T47D (cell line): ENCODE data around the gene PSMA7.

Experiments
- DNase-seq, 2 experiments: peaks; one replicate each; pipeline versions ENCODE4 v3.0.0 to v3.0.0-alpha.2; 2011 to 2012; ENCODE audit warnings: low read depth in 1 of 2, low spot score in 1 of 2
- JUND ChIP-seq: IDR thresholded peaks from 2 replicates; pipeline ENCODE4 v1.6.1; 2012; ENCODE audit warnings: low read depth
- in situ Hi-C: cut with HindIII; loops from 2 replicates; pipeline ENCODE4 v1.10.0; 2016; ENCODE audit warnings: low sequenced_read_pairs, low pct_unique_long_range_greater_than_20kb

Gene PSMA7

GRCh38 chr20:62136283-62137091, 6.7 kb downstream of the PSMA7 start:
- DNase-seq, result peak; percentile 67 to 83
- in situ Hi-C loops, result no loop called here
- TF ChIP-seq JUND, result no peak

GRCh38 chr20:62135573-62136266, 7.5 kb downstream of the PSMA7 start:
- in situ Hi-C loops, result no loop called here

GRCh38 chr20:62134735-62135231, 8.4 kb downstream of the PSMA7 start:
- in situ Hi-C loops, result no loop called here
- DNase-seq, result no peak
- TF ChIP-seq JUND, result no peak

More at GRCh38 chr20:62135573-62136266, 7.5 kb downstream of the PSMA7 start:
- no peak for DNase-seq
- TF ChIP-seq JUND, result no peak

DNA sequence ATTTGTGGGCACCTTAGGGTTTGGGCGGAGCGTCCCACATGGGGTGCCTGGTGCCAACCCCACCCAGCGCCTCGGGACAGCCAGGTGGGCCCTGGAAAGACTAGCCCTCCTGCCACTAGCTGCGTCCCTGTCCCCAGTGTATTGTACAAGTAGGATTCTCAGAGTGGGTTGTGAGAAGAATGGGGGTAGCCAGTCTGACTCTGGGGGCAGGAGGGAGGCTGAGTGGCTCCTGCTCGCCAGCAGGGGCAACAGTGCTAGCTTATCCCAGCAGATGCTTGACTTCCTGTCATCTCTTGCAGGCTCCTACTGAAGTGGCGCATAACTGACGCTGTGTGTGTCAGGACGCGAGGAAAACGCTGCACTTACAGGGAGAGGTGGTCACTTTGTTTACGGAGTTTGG, 9.3 kb downstream of the PSMA7 start:
- no peak for DNase-seq
- in situ Hi-C loops, result no loop called here
- TF ChIP-seq JUND, result no peak

GRCh38 chr20:62133051-62133845, 9.9 kb downstream of the PSMA7 start:
- no peak for TF ChIP-seq JUND
- in situ Hi-C loops, result no loop called here
- no peak for DNase-seq

GRCh38 chr20:62132421-62132820, 10.8 kb downstream of the PSMA7 start:
- in situ Hi-C loops, result no loop called here
- TF ChIP-seq JUND, result no peak
- no peak for DNase-seq

- in situ Hi-C loops, result no loop called here
- no peak for TF ChIP-seq JUND
- DNase-seq, result no peak
Observed at GRCh38 chr20:62131560-62132320, 11.5 kb downstream of the PSMA7 start.

GRCh38 chr20:62129731-62130531, 13.3 kb downstream of the PSMA7 start:
- no peak for TF ChIP-seq JUND
- no peak for DNase-seq
- in situ Hi-C loops, result no loop called here

GRCh38 chr20:62128502-62128901, 14.7 kb downstream of the PSMA7 start:
- DNase-seq, result no peak
- no peak for TF ChIP-seq JUND
- in situ Hi-C loops, result no loop called here

DNA sequence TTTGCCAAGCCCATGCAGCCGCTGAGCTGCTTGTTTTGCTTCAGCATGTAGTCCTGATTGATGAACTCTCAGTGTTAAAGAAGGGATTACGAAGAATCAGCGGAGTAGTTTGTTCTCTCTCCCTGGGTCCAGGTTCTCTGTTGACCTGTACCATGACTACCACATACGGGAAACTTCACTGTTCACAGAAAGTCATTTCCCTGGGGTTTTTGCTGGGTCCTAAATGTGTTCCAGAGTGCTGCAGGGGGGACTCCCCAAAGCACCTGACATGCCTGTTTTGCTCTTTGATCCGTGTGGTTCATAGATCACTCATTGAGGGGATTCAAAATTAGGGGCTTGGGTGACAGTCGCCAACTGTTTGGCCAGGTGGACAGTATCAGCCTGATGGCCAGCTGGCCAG, 15.4 kb downstream of the PSMA7 start:
- in situ Hi-C loops, result no loop called here
- no peak for DNase-seq
- TF ChIP-seq JUND, result no peak

GRCh38 chr20:62126141-62126540, 17.1 kb downstream of the PSMA7 start:
- no peak for DNase-seq
- no peak for TF ChIP-seq JUND
- in situ Hi-C loops, result no loop called here
